ENCODE data around the gene RAB36. TPM values are rescaled to one million over a fixed set of nuclear protein-coding genes. Genes with fewer than 3 reads are reported as not detected.

Gene RAB36
- total RNA-seq, 1 donor from 2014 or later, result 0.35 TPM

GRCh38 chr22:23106906-23107367, 38.3 kb upstream of the RAB36 start:
- intact Hi-C loops (cut with DNase I), result no loop called here
- DNase-seq (peak; percentile 77), ATAC-seq (ENCODE audit: poor library complexity) (peak; percentile 91)

GRCh38 chr22:23107487-23108248, 37.6 kb upstream of the RAB36 start:
- ATAC-seq (ENCODE audit: poor library complexity), result no peak
- intact Hi-C loops (cut with DNase I), result no loop called here
- no peak for DNase-seq

- ATAC-seq (ENCODE audit: poor library complexity) (no peak), DNase-seq (no peak)
- intact Hi-C loops (cut with DNase I), result no loop called here
Observed at GRCh38 chr22:23108249-23109078, 36.8 kb upstream of the RAB36 start.

GRCh38 chr22:23109079-23109347, 36.3 kb upstream of the RAB36 start:
- no peak for DNase-seq
- no peak for ATAC-seq (ENCODE audit: poor library complexity)
- intact Hi-C loops (cut with DNase I), result no loop called here

- DNase-seq (no peak), ATAC-seq (ENCODE audit: poor library complexity) (no peak)
- intact Hi-C loops (cut with DNase I), result no loop called here
Observed at GRCh38 chr22:23109441-23109978, 35.8 kb upstream of the RAB36 start.

GRCh38 chr22:23110190-23110921, 34.9 kb upstream of the RAB36 start:
- no peak for ATAC-seq (ENCODE audit: poor library complexity)
- no peak for DNase-seq
- intact Hi-C loops (cut with DNase I), result no loop called here

GRCh38 chr22:23110922-23111527, 34.3 kb upstream of the RAB36 start:
- ATAC-seq (ENCODE audit: poor library complexity), result no peak
- no peak for DNase-seq
- intact Hi-C loops (cut with DNase I), result no loop called here

- DNase-seq (no peak), ATAC-seq (ENCODE audit: poor library complexity) (no peak)
- intact Hi-C loops (cut with DNase I), result no loop called here
Observed at GRCh38 chr22:23112472-23113012, 32.7 kb upstream of the RAB36 start.

GRCh38 chr22:23113067-23113846, 32.0 kb upstream of the RAB36 start:
- intact Hi-C loops (cut with DNase I), result no loop called here
- DNase-seq (peak; percentile 53), ATAC-seq (ENCODE audit: poor library complexity) (no peak)

GRCh38 chr22:23113847-23114720, 31.2 kb upstream of the RAB36 start:
- DNase-seq (no peak), ATAC-seq (ENCODE audit: poor library complexity) (no peak)
- intact Hi-C loops (cut with DNase I), result no loop called here

- DNase-seq (no peak), ATAC-seq (ENCODE audit: poor library complexity) (no peak)
- intact Hi-C loops (cut with DNase I), result no loop called here
Observed at GRCh38 chr22:23114721-23115020, 30.6 kb upstream of the RAB36 start.

- no peak for DNase-seq
- no peak for ATAC-seq (ENCODE audit: poor library complexity)
- intact Hi-C loops (cut with DNase I), result no loop called here
Observed at GRCh38 chr22:23115369-23115768, 29.9 kb upstream of the RAB36 start.

GRCh38 chr22:23115825-23116494, 29.3 kb upstream of the RAB36 start:
- no peak for ATAC-seq (ENCODE audit: poor library complexity)
- intact Hi-C loops (cut with DNase I), result no loop called here

GRCh38 chr22:23116506-23117263, 28.6 kb upstream of the RAB36 start:
- intact Hi-C loops (cut with DNase I), result no loop called here
- DNase-seq (no peak), ATAC-seq (ENCODE audit: poor library complexity) (no peak)

More at GRCh38 chr22:23115825-23116494, 29.3 kb upstream of the RAB36 start:
- no peak for DNase-seq

- ATAC-seq (ENCODE audit: poor library complexity) (no peak), DNase-seq (no peak)
- intact Hi-C loops (cut with DNase I), result no loop called here
Observed at GRCh38 chr22:23117275-23117674, 28.0 kb upstream of the RAB36 start.

All from Right ventricle myocardium superior (tissue), 1 donor.